ENCODE data around the gene RRM2.
"Not testable (repeated sequence)": the region's sequence is repeated elsewhere in the genome, so short reads cannot be mapped to it uniquely, and the experiment has no call there.

The RRM2 gene

DNA sequence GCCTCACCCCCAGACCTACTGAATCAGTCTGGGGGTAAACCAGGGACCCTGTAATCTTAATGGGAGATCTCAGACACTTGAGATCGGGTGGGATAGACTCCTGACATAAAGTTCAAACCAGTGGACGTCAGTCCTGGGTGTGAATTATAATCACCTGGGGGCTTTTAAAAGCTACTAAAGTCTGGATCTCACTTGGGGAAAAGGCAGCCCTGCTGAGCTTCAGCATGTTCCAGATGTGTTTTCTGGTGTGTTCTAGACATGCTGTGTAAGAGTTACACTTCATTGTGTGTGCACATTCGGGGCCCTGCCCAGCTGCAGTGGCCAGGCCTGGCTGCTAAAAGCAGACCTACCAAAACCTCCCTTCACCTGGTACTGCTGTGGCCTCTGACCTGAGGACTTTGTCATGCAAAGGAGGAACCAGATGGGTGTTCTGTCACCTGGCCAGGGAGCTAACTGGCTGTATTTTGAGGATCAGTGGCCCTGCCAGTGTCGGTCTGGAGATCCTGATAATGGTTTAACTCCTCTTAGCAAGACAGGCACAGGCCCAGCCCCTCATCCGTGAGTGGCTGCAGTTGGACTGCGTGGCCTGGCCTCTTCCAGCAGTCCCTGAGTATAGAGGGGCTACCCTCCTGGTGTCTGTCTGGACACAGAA lies 10.6 kb downstream of the RRM2 start:
- DNase-seq: no peak

DNA sequence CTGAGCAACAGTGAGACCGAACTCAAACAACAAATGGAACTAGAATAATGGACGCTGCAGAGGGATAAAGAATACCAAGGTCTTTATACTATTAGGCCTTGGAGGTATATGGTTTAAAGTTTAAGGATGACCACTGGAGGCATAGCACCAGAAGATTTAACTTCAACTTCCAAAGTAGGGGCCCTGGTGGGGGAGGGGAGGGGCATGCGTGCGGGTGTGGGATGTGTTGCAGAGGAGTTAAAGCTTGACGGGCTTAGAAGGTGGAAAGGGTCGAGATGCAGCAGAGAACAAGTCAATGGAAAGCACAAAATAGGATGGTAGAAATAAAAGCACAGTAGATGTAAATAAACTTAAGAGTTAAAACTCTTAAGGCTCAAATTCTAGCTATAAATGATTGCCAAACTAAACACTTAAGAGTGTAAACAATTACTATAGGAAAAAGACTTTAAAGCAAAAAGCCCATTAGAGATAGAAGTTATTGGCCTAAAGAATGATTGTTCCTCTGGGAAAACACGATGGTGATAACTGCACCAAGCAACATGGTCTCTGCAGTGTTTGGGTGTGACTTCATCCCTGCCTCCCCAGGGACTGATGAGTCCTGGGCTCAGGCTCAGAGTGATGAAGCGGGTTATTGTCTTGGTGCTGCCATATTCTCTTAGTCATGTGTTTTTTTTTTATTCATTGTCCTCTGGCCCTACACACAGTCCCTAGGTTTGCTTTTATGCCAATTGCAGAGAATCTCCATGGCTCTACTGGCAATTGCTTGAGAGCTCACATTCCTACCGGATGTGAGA lies 13.0 kb downstream of the RRM2 start:
- DNase-seq: no peak

DNA sequence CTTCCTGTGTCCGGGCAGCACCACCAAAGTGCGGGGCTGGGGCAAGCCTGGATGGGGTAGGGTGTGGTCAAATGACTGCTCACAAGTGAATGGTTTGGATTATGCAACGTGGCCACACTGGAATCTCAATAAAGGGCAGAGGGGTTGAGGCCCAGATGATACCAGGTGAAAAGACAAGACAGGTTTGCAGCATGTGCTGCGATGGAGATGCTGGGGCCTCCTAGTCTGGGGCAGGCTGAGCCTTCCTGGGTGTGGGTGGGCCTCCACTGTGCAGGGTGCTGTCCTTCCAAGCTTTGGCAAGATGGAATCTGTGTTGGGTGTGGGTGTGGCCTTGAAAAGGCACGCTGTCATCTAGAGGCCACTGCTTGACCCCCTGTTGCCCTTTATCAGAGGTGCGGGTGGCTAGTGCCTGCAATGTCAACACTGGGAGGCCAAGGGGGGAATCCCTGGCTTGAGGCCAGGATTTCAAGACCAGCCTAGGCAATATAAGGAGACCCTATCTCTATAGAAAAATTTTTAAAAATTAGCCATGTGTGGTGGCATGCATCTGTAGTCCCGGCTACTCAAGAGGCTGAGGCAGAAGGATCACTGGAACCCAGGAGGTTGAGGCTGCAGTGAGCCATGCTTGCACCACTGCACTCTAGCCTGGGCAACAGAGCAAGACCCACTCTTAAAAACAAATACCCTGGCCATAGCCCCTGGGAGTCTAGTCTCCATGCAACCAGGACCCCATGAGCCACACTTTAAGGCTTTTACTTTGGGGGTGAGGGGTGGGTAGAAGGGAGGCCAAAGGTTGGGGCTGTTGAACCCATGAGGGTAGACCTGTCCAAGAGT lies 13.8 kb downstream of the RRM2 start:
- DNase-seq: no peak

DNA sequence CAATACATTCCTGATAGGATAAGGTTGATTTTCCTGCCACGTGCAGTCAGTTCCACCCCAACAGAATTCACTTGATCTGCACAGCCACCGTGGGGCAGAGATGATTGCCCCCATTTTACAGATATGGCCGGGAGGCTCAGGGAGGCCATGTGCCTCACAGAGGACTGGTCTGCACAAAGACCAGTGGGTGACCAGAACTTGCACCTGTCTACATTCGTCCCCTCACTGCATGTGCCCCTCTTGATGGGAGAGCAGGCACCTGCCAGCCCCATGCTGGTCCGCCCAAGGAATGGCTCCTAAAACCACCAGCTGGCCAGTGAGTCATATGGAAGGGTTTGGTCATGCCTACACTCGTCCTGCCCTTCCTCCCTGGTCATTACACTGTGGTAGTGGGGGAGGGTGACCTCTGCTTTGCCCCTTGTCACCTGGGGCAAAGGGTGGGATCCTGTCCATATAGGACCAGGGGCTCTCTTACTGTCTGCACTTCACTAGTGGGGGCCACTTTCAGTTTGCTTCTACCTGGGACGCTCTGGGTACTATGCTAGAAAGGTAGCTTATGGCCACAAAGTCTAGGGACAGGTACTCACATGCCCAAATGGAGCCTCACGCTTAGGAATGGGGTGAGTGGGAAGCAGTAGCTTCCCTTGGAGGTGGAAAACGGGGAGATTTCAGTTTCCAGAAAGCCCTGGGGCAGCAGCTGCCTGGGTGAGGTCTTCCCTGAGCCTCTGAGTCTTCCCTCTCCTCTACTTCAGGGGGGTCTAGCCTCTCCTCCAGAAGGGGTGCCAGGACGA lies 14.7 kb downstream of the RRM2 start:
- DNase-seq: no peak

DNA sequence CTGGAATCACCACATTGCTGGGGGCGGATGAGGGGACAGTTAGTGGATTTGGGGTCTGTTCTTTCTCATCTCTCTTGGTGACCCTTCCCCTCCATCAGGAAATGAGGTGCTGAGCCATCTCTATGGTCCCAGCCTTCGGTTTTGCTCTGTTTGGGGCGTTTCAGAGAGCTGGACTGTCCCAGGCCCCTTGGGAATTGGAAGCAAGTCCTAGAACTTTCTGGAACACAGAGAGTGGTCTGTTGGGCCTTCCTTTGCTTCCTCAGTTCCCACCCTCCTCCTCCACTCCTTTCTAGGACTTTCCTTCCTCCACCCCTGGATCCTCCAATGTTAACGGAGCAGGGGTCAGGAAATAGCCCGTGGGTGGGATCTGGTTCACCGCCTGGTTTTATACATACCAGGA lies 17.0 kb downstream of the RRM2 start:
- no peak for DNase-seq

DNA sequence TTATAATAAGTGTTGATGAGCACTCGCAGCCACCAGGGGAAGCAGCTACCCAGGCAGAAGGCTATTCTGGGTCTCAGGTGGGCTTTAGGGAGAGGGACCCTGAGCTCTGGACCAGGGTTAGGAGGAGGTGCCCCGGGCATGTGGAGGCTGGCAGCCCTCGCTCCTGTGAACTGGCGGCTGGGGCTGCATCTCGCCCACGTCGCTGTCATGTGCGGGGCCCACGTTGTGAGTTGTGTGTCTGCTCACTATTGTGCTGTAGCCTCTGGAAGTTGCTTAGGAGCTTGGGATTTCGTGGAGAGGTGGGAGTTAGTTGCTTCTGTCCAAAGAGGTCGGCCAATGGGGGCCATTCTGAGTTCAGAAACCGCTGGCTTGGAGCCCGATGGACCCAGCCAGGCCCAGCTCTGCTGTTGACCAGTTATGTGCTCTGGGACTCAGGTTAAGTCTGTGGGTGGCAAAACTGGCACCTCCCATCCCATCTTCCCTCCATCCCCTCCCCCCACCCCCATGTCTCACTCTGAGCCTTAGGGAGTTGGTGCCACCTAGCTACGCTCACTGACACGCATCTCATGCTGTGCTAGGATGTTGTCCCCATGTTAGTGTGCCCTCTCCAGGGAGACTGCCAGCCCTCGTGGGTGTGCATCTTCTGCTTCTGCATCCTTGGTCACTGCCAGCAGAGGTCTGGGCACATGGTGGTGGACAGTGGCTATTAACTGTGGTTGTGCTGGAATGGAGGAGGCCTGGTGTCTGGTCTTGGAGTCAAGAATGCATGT lies 18.5 kb downstream of the RRM2 start:
- no peak for DNase-seq

DNA sequence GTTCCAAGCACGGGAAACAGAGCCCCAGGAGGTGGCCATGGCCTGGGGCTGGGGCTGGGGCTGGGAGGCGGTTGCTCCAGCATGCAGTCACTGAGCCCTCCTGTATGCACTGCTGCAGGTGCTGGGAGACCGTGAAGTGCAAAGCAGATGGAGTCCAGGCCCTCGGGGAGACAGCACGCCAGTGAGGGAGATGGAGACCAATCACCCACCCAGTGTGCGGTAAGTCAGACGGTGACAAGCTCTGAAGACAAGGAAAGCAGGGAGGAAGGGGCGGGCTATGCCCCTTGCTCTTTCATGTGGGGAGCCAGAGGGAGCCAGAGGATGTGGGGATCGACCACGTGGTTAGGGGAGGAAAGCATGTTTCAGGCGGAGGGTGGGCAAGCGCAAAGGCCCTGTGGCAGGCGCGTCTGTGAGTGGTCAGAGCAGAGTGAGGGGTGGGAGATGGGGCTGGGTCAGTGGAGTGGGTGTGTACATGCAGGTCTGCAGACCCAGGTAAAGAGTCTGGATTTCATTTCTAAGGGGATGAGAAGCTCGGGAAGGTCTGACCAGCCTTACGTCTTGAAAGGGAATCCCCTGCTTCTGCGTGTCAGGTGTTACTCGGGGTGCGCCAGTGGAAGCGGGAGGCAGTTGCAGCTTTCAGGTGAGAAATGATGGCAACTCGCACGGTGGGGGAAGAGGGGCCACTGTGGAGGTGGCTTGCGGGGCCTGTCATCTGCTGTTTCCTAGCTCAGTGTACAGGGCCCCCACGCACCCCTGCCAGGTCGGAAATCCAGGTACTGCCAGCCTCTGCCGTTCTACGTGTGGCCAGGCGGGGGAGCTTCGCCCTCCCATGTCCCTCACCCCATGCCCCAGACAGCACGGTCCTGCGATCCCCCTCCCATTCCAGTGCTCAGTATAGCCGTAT lies 19.4 kb downstream of the RRM2 start:
- DNase-seq: no peak

DNA sequence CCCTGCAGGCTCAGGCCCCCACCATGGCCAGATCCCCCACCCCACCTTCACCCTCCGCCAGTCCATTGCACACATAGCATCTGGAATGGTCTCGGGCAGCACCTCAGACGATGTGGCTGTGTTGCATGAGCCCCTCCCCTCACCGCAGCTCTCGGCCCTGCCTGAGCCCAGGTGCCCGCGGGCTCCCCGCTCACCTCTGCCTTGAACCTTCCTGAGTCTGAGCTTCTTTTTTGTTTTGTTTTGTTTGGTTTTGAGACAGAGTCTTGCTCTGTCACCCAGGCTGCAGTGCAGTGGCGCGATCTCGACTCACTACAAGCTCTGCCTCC lies 20.1 kb downstream of the RRM2 start:
- no peak for DNase-seq

DNA sequence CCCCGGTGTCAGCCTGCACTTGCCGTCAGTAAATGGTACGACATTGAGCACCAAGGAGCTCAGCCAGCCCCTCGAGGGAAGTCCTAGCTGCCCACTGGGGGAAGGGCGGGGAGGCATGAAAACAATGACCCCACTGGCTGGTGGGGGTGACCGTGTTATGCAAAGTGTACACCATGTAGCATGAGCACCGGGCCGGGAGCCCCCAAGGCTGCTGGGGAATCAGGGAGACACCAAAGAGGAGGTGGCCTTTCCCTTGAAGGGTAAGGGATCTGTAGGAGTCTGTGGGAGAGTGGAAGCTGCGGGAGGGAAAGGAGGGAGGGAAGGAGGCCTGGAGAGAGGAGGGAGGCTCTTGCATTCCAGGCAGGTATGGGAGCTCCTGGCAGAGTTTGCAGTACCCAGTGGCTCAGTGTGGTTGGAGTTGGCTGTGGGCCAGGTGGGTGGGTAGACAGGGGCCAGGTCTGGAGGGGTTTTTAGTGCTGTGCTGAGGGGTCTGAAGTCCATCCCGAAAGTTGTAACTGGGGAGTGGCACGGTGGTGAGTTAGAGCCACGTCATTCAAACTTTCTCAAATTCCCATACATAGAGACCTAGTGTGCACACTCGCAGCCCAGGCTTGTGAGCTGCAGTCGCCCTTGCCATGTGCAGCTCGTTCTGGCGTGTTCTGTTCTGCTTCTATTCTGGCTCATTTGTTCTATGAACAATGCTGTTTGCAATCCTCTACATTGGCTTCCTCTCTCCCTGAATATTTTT lies 22.4 kb downstream of the RRM2 start:
- DNase-seq: no peak

DNA sequence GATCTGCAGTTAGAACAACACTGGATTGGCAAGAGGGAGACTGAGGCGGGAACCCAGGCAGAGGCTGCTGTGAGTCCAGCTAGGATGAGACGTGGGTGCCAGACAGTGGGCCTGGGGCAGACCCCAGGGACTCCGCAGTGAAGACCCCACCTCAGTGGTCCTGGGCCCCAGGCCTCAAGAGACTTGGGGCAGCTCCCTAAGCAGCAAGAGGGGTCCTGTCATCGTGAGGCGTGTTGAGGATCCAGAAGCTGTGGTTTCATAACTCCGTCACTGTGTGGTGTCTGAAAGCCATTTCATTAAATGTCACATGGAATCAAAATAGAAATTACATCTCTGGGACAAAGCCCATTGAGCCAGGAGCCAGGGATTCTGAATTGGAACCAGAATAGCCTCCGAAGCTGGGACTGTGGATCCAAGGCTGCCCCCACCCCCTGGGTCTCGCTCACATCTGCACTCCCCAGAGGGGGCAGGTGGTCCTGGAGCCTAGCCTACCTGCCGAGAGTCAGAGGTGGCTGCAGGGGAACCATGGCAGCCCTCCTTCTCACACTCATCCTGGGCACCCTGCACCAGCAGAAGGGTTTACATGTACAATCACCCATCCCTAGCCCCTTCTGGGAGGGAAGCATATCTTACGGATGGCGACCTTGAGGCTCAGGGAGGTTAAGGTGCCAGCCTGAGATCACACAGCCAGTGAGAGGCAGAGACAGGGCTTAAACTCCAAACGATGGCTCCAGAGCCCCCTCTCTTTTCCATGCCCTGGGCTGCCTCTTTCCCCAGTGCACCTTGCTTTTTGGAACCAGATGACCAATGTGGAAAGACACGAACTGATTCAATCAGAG lies 23.2 kb downstream of the RRM2 start:
- no peak for DNase-seq

DNA sequence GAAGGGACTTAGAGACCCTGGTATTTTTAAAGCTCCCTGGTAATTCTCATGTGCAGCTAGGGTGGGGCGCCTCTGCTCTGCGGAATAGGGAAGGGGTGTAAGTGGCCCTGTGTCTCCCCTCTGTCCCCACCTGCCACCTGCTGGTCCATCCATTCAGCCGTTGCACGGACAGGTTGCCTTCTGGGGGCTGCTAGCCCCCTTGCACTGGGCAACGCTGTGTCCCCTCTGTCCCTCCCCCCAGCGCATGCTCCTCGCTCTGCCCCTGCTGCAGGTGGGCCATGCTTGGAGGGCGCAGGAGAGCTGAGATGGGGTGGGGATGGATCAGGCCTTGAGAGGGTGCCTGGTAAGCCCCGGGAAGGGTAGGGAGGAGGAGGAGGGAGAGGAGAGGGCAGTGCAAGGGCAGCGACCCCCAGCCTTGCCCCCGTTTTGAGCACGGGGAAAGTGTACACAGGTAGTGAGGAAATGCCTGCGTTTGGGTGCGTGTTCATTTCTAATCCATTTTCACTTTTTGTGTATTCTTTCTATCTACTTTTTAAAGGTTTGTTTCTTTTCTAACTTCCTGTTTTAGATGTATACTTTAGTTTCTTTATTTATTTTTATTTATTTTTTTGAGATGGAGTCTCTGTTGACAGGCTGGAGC lies 23.9 kb downstream of the RRM2 start:
- DNase-seq: no peak

DNA sequence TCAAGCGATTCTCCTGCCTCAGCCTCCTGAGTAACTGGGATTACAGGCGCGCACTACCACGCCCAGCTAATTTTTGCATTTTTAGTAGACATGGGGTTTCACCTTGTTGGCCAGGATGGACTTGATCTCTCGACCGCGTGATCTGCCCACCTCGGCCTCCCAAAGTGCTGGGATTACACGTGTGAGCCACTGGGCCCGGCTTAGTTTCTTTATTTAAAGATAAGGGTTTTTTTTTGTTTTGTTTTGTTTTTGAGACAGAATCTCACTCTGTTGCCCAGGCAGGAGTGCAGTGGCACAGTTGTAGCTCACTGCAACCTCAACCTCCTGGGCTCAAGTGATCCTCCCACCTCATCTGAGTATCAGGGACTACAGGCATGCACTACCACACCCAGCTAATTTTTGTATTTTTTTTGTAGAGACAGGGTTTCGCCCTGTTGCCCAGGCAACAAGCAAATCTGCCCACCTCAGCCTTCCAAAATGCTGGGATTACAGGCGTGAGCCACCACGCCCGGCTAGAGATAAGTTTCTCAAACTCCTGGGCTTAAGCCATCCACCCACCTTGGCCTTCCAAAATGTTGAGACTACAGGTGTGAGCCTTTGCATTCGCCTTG lies 24.6 kb downstream of the RRM2 start:
- DNase-seq: not testable (repeated sequence)

DNA sequence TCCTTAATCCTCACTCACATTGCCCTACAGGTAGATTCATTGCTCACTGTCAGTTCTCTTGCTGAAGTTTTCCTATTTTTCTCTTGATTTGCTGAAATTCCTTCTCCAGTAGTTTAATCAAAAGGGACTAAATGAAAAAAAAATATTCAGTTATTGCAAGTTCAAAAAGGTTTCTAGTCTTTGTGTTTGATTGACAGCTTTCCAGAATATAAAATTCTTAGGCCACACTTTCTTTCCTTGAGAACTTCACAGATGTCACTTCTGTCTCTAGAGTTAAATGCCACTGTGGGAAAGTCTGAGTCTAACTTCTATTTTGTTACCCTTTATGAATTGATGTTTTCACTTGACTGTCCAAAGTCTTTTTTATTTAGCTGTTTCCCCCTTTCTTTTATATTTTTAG lies 25.7 kb downstream of the RRM2 start:
- no peak for DNase-seq

DNA sequence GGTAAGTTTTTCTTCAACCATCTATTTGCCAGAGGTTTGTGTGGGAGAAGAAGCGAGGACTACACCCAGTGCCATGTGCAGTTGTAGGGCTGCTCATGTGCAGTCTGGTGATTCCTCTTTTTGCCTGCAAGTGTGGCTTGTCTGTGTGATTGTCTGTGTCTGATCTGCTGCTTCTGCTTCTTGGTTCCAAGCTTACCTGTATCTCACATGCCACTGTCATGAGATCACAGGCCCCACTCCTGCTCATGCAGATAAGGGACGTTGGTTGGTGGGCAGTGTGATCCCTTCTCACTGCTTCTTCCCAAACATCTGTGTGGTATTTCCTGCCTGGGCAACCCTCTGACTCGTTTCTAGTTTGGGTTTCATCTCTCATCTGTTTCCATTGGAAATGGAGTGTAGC lies 27.1 kb downstream of the RRM2 start:
- DNase-seq: no peak

DNA sequence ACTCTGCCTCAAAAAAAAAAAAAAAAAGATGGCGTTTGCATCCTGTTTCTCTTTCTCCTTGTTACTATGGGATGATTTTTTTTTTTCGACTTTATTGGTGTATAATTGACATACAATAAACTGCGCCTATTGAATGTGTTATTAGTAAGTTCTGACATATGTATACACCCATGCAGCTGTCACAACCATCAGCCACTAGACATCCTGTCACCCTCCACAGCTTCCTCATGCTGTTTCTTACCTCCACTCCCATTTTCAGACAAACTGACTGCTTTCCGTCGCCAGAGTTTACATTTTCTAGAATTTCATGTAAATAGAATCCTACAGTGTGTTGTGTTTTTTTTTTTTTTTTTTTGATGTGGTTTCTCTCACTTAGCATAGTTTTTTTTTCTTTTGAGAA lies 27.9 kb downstream of the RRM2 start:
- no peak for DNase-seq

DNA sequence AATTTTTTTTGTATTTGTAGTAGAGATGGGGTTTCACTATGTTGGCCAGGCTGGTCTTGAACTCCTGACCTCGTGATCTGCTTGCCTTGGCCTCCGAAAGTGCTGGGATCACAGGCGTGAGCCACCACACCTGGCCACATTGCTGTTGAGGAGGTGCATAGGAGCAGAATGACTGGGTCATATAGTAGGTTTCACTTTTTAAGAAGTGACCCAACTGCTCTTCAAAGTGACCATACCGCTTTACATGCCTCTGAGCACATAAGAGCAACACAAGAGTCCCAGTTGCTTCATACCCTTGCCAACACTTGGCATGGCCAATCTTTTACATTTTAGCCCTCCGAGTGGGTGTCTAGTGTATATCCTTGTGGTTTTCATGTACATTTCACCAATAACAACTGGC lies 28.9 kb downstream of the RRM2 start:
- no peak for DNase-seq

DNA sequence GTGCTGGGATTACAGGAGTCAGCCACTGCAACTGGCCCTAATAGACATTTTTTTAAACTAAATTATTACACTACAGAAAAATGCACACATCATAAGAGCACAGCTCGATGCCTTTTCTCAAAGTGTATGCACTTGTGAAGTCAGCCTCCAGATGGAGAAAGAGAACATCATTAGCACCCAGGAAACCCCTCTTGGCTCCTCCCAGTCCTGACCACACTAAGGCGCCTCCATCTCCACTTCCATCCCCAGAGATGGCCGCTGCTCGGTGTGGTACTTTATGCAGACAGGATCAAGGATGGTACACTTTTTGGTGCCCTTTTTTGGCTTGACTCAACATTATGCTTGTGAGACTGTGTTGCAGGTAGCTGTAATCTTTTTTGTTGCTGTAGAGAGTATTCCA lies 34.8 kb downstream of the RRM2 start:
- DNase-seq: no peak

DNA sequence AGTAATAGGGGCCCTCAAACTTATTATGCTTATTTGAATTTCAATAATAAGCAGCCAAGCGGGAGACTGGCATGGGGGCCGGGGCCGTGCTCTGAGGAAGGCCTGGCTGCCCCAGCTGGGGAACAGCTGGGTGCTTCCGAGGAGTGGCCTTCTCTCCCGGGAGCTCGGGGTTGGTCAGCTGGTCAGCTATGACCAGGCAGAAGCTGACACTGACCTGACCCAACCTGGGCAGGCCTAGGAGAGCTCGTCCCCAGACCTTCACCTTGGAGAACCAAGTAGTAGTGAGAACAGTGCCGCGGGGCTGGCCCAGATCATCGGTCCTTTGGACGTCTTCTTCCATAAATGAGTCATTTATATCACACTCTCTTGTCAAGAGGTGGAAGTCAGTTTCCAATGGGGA lies 36.1 kb downstream of the RRM2 start:
- DNase-seq: no peak

DNA sequence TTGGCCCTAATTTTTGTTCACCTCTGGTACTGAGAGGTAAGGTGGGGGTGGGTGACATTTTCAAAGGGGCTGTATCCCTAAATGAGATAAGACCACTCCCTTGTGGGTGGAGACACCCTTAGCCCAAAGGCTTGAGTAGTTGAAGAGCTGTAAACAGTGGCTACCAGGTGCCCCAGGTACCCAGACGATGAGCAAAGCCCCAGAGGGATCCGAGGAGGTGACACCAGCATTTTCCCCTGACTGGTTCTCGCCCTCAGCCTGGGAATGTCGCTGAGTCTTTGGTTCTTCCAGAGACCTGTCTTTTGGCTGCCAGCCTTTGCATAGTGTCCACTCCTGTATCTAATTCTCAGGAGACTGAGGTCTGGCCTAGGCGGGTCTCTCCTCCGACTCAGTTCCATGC lies 36.5 kb downstream of the RRM2 start:
- DNase-seq: no peak
